Fibroblast of mammary gland (primary cell): Measurements from ENCODE around the gene UACA.
"Not testable (repeated sequence)": the region's sequence is repeated elsewhere in the genome, so short reads cannot be mapped to it uniquely, and the experiment has no call there.

Experiments
- DNase-seq: peaks from one replicate; pipeline ENCODE4 v3.0.0-alpha.2; 2010; ENCODE audit warnings: low read depth
- H3K4me3 ChIP-seq: 2 replicates; pipeline ENCODE4 v1.5.1; 2011; ENCODE audit warnings: low read depth, mild to moderate bottlenecking, low read length, moderate library complexity; ENCODE audit not compliant: control insufficient read depth
- TF ChIP-seq, protein P1 (sequence below): conservative IDR thresholded peaks from 2 replicates; pipeline ENCODE4 v1.5.1; 2011; ENCODE audit warnings: low read depth, low read length, inconsistent platforms; ENCODE audit not compliant: control insufficient read depth, insufficient read depth

Gene UACA

DNA sequence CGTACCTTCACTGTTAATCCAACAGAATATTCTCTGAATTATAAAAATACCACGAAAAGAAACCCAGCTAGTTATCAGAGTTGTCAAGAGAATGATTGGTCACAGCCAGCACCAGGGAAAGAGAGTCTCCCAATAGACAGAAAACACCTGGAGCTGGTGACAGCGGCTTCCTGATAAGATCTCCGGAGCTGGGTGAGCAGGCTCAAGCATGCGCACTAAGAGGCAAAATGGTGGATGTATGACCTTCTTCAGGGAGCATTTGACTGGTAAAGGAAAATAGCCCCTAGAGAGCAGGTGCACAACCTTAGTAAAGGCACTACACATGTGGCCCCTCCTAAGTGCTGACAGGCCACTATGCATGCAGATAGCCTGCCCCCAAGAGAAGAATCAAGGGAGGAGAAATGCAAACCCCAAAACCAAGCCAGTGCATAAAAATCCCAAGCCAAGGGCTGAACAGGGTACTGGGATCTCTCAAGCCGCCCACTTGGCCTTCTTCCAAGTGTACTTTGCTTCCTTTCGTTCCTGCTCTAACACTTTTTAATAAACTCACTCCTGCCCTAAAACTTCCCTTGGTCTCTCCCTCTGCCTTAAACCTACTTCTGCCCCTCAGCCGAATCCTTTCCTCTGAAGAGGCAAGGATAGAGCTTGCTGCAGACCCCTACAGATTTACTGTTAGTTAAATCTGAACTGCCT lies 93.2 kb downstream of the UACA start:
- TF ChIP-seq, protein P1, sequence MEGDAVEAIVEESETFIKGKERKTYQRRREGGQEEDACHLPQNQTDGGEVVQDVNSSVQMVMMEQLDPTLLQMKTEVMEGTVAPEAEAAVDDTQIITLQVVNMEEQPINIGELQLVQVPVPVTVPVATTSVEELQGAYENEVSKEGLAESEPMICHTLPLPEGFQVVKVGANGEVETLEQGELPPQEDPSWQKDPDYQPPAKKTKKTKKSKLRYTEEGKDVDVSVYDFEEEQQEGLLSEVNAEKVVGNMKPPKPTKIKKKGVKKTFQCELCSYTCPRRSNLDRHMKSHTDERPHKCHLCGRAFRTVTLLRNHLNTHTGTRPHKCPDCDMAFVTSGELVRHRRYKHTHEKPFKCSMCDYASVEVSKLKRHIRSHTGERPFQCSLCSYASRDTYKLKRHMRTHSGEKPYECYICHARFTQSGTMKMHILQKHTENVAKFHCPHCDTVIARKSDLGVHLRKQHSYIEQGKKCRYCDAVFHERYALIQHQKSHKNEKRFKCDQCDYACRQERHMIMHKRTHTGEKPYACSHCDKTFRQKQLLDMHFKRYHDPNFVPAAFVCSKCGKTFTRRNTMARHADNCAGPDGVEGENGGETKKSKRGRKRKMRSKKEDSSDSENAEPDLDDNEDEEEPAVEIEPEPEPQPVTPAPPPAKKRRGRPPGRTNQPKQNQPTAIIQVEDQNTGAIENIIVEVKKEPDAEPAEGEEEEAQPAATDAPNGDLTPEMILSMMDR = no peak
- DNase-seq = no peak

DNA sequence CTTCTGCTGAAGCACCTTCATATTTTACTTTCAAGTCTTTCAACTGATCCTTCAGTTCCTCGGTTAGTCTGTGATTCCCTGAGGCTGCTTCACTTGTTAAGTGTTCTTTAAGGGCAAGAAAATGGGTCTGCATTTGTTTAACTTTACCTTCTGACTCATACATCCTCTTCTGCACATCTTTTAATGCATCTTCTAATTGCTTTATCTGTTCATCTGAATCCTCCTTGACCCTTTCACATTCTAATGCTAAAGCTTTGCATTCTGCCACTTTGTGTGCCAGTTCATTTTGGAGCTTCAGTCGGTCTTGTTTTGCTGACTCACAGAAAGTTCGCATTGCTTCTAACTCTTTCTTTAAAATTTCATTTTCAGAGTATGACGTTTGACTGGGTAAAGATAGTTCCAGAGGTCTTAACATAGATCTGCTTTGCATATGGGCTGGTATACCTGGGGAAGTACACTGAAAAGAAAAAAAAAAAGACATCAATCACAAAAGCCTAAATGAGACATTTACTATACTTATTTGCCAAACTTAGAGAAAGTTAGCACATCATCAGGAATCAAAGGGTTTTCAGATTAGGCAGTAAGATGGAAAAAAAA lies 94.3 kb downstream of the UACA start:
- DNase-seq = no peak
- TF ChIP-seq, protein P1 = no peak

More for the DNA sequence above, 93.2 kb downstream of the UACA start:
- H3K4me3 ChIP-seq = no peak overlapping the region

DNA sequence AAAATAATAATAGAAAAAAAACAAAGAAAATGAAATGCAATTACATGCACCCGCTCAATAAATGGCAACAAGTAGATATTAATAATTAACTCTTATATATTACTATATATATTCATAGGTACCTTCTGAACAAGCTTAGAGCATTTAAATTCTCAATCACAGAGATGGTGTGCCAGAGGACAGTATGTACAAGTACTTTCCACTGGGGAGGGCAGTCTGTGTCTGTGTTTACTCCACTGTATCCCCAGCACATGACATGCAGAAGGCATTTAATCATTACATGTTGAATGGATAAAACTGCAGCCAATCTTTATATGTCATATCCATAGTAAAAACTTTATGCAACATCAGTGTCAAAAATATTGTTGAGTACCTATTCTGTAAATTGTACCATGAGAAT lies 97.8 kb downstream of the UACA start:
- no peak for DNase-seq
- TF ChIP-seq, protein P1 = no peak
- no peak overlapping the region for H3K4me3 ChIP-seq

More for the DNA sequence above, 94.3 kb downstream of the UACA start:
- H3K4me3 ChIP-seq = no peak overlapping the region

DNA sequence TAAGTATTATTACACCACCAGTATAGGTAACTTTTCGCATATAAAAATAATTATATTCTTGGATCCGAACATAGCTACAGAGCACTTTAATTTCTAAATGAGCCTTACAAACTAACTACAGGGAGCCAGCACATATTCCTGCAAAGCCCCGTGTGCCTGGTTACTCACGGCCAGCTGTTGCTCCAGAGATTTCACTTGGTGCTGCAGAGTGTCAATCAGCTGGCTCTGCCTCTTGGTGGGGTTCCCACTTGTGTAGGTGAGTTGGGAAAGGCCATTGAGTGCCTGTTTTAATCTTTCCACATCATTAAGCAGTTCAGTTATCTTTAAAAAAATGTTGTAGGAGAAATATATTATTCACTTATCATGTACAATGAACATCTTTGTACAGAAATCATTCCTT lies 98.9 kb downstream of the UACA start:
- no peak for DNase-seq
- H3K4me3 ChIP-seq = no peak overlapping the region
- TF ChIP-seq, protein P1 = no peak

DNA sequence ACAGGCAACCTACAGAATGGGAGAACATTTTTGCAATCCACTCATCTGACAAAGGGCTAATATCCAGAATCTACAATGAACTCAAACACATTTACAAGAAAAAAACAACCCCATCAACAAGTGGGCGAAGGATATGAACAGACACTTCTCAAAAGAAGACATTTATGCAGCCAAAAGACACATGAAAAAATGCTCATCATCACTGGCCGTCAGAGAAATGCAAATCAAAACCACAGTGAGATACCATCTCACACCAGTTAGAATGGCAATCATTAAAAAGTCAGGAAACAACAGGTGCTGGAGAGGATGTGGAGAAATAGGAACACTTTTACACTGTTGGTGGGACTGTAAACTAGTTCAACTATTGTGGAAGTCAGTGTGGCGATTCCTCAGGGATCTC lies 100.3 kb downstream of the UACA start:
- not testable (repeated sequence) for DNase-seq, H3K4me3 ChIP-seq

DNA sequence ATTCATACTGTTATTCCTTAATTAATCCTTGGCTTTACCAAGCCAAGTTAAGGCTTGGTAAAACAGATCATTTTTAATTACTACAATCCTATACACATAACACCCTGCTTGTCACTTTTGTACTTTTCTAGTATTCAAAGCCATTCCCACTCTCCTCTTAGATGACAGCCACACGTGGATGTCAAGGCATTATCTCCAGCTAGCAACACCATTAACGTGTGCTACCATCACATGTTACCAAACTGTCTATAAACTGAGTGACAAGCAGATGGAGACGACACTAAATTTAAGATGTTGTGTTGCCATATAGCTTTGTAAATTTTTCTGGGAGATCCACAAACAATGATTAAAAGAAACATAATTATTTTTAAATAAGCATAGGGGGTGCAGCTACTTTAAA lies 103.7 kb downstream of the UACA start:
- no peak for DNase-seq
- TF ChIP-seq, protein P1 = no peak
- H3K4me3 ChIP-seq = no peak overlapping the region

DNA sequence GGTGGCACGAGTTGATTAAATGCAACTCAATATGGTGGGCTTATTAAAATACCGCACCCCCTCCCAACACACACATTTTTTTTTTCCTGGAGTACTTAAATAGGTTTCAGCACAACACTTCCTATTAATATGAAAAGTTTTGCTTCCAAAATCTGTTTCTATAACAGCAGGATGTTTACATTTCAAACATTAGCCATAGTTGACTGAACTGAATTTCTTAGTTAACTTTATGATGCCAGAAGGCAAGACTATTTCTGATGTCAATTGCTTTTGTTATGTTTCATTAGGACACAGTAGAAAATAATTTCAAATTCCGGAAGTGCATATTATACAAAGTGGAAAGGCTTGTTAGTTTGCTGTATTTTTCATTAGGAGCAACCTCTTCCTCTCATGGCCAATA lies 104.7 kb downstream of the UACA start:
- TF ChIP-seq, protein P1 = no peak
- no peak for DNase-seq
- H3K4me3 ChIP-seq = no peak overlapping the region
